OCI-LY7 (cell line): ENCODE results near the gene RNFT2.

ENCODE experiments used
- CTCF ChIP-seq: fragments of 200-600 bp; sonication (generic); conservative IDR thresholded peaks from 2 replicates; pipeline ENCODE4 v1.5.1; 2014; ENCODE audit warnings: mild to moderate bottlenecking, antibody characterized with exemption, low read length, moderate library complexity, mixed read lengths
- EZH2phosphoT487 ChIP-seq: fragments of 200-600 bp; sonication (generic); IDR thresholded peaks from 2 replicates; pipeline ENCODE4 v1.6.1; 2018; ENCODE audit warnings: low read depth, borderline replicate concordance, mild to moderate bottlenecking, mixed run types, antibody characterized with exemption, low read length, moderate library complexity, mixed read lengths

GRCh38 chr12:116799955-116800354 is 61.8 kb downstream of the RNFT2 start:
- TF ChIP-seq CTCF (peak; percentile 39; the same call in 1 of the 2 replicates), EZH2phosphoT487 (no peak)
